Fibroblast of mammary gland (primary cell): Measurements from ENCODE around the gene MRNIP.

ENCODE experiments used
- DNase-seq: peaks from one replicate; pipeline ENCODE4 v3.0.0-alpha.2; 2010; ENCODE audit warnings: low read depth
- H3K4me3 ChIP-seq: 2 replicates; pipeline ENCODE4 v1.5.1; 2011; ENCODE audit warnings: low read depth, mild to moderate bottlenecking, low read length, moderate library complexity; ENCODE audit not compliant: control insufficient read depth
- CTCF ChIP-seq: conservative IDR thresholded peaks from 2 replicates; pipeline ENCODE4 v1.5.1; 2011; ENCODE audit warnings: low read depth, low read length, inconsistent platforms; ENCODE audit not compliant: control insufficient read depth, insufficient read depth

MRNIP gene

GRCh38 chr5:179822059-179822432, 36.6 kb downstream of the MRNIP start:
- no peak for DNase-seq
- peak overlapping the region; percentile 72 for H3K4me3 ChIP-seq
- no peak for TF ChIP-seq CTCF

GRCh38 chr5:179821298-179822058, 37.1 kb downstream of the MRNIP start:
- H3K4me3 ChIP-seq: peak overlapping the region; percentile 72
- TF ChIP-seq CTCF: no peak

GRCh38 chr5:179820483-179821297, 37.9 kb downstream of the MRNIP start, which contains the start of gene SQSTM1:
TSS of gene SQSTM1 (plus strand) at chr5:179820905. CDS start at chr5:179820937, 32 bp downstream.
- DNase-seq: peak; percentile 70
- peak within 1 kb of the TSS; percentile 72 for H3K4me3 ChIP-seq
- no peak for TF ChIP-seq CTCF

More at GRCh38 chr5:179821298-179822058, 37.1 kb downstream of the MRNIP start:
- peak; percentile 95 for DNase-seq

- TF ChIP-seq CTCF: no peak
- peak overlapping the region; percentile 72 for H3K4me3 ChIP-seq
- DNase-seq: no peak
Observed at GRCh38 chr5:179820127-179820482, 38.5 kb downstream of the MRNIP start.

GRCh38 chr5:179819296-179820126, 39.1 kb downstream of the MRNIP start:
- TF ChIP-seq CTCF: no peak
- peak; percentile 70 for DNase-seq
- H3K4me3 ChIP-seq: no peak overlapping the region

GRCh38 chr5:179818746-179819295, 39.8 kb downstream of the MRNIP start:
- TF ChIP-seq CTCF: no peak
- DNase-seq: peak; percentile 94
- peak overlapping the region; percentile 5 for H3K4me3 ChIP-seq
